ENCODE measurements around the gene TSSK2. TPM values are rescaled to one million over a fixed set of nuclear protein-coding genes. Genes with fewer than 3 reads are reported as not detected.

Gene TSSK2
- polyA plus RNA-seq, 1 donor from 2014 or later, result not detected

- no peaks in the 10 kb centered on the region for H3K36me3 ChIP-seq (ENCODE audit: insufficient read depth, low read length)
- H3K27ac ChIP-seq (ENCODE audit: low read length), result no peak overlapping the region
- H3F3A ChIP-seq (ENCODE audit: insufficient read depth, low read length, poor library complexity, severe bottlenecking), result no peaks in the 10 kb centered on the region
- H3K4me2 ChIP-seq (ENCODE audit: low read length), result no peak overlapping the region
- no peak overlapping the region for H3K9ac ChIP-seq (ENCODE audit: low read length)
- H3K9me3 ChIP-seq (ENCODE audit: low read length), result no peaks in the 10 kb centered on the region
- no peaks in the 10 kb centered on the region for H3K9me2 ChIP-seq (ENCODE audit: insufficient read depth, low read length)
- H3K4me3 ChIP-seq (ENCODE audit: low read length), result no peak overlapping the region
- H3K27me3 ChIP-seq (ENCODE audit: insufficient read depth, low read depth, low read length), result no peaks in the 10 kb centered on the region
- no peak overlapping the region for H2AFZ ChIP-seq (ENCODE audit: low read depth, low read length)
- H4K20me1 ChIP-seq (ENCODE audit: insufficient read depth), result peaks cover 5% of the 10 kb centered on the region
- TF ChIP-seq SMC3 (conservative IDR thresholded peaks at IDR 0.05; ENCODE audit: poor library complexity) (no peak), MXI1 (conservative IDR thresholded peaks at IDR 0.05; ENCODE audit: poor library complexity, severe bottlenecking) (no peak), REST (IDR thresholded peaks at IDR 0.05; ENCODE audit: borderline replicate concordance) (no peak), TAF1 (IDR thresholded peaks at IDR 0.05; ENCODE audit: low read depth) (no peak), POLR2AphosphoS5 (IDR thresholded peaks at IDR 0.05) (no peak), EZH2 (IDR thresholded peaks at IDR 0.05; ENCODE audit: borderline replicate concordance, insufficient read depth, low read length, poor library complexity, severe bottlenecking) (no peak)
- peaks cover 27% of the 10 kb centered on the region for H3K79me2 ChIP-seq (replicated peaks; ENCODE audit: insufficient read depth, low read length)
These were observed 7.2 kb upstream of the TSSK2 start for GRCh38 chr22:19123936-19124335.

GRCh38 chr22:19124377-19124776, 6.7 kb upstream of the TSSK2 start:
- H3K27ac ChIP-seq (ENCODE audit: low read length), result no peak overlapping the region
- H3K4me3 ChIP-seq (ENCODE audit: low read length), result no peak overlapping the region
- no peak overlapping the region for H2AFZ ChIP-seq (ENCODE audit: low read depth, low read length)
- no peaks in the 10 kb centered on the region for H3K9me2 ChIP-seq (ENCODE audit: insufficient read depth, low read length)
- no peaks in the 10 kb centered on the region for H3K9me3 ChIP-seq (ENCODE audit: low read length)
- H3K9ac ChIP-seq (ENCODE audit: low read length), result no peak overlapping the region
- H3K79me2 ChIP-seq (replicated peaks; ENCODE audit: insufficient read depth, low read length), result peaks cover 23% of the 10 kb centered on the region
- no peaks in the 10 kb centered on the region for H3F3A ChIP-seq (ENCODE audit: insufficient read depth, low read length, poor library complexity, severe bottlenecking)
- peaks cover 5% of the 10 kb centered on the region for H4K20me1 ChIP-seq (ENCODE audit: insufficient read depth)
- no peaks in the 10 kb centered on the region for H3K36me3 ChIP-seq (ENCODE audit: insufficient read depth, low read length)
- TF ChIP-seq EP300 (conservative IDR thresholded peaks at IDR 0.05; ENCODE audit: poor library complexity, severe bottlenecking) (no peak), TAF1 (IDR thresholded peaks at IDR 0.05; ENCODE audit: low read depth) (no peak), MXI1 (conservative IDR thresholded peaks at IDR 0.05; ENCODE audit: poor library complexity, severe bottlenecking) (no peak), REST (IDR thresholded peaks at IDR 0.05; ENCODE audit: borderline replicate concordance) (no peak), POLR2AphosphoS5 (IDR thresholded peaks at IDR 0.05) (no peak), RAD21 (conservative IDR thresholded peaks at IDR 0.05) (no peak), CTCF (IDR thresholded peaks at IDR 0.05; ENCODE audit: poor library complexity, severe bottlenecking) (no peak), SMC3 (conservative IDR thresholded peaks at IDR 0.05; ENCODE audit: poor library complexity) (no peak), EZH2 (IDR thresholded peaks at IDR 0.05; ENCODE audit: borderline replicate concordance, insufficient read depth, low read length, poor library complexity, severe bottlenecking) (no peak)
- H3K4me2 ChIP-seq (ENCODE audit: low read length), result no peak overlapping the region
- no peaks in the 10 kb centered on the region for H3K27me3 ChIP-seq (ENCODE audit: insufficient read depth, low read depth, low read length)

All from neural cell (in vitro differentiated cells).